Testis (tissue), 3 donors: Measurements from ENCODE around the gene WHRN. TPM values are rescaled to one million over a fixed set of nuclear protein-coding genes. Genes with fewer than 3 reads are reported as not detected.

Source experiments
- DNase-seq: peaks from one replicate; pipeline ENCODE4 v3.0.0-alpha.2; 2019
- H3K27ac ChIP-seq, 2 donors: fragments of 200-600 bp; sonication (generic); one replicate each; pipeline ENCODE4 v1.5.1; 2019
- H3K27me3 ChIP-seq: fragments of 200-600 bp; sonication (generic); one replicate; pipeline ENCODE4 v1.5.1; 2019
- H3K36me3 ChIP-seq: fragments of 200-600 bp; sonication (generic); one replicate; pipeline ENCODE4 v1.5.1; 2017; ENCODE audit warnings: low read depth; ENCODE audit errors: missing control alignments
- H3K4me1 ChIP-seq: fragments of 200-600 bp; sonication (generic); one replicate; pipeline ENCODE4 v1.5.1; 2019
- H3K4me3 ChIP-seq, 2 donors: fragments of 200-600 bp; sonication (generic); one replicate each; pipeline ENCODE4 v1.5.1; 2017 to 2019
- H3K9me3 ChIP-seq: fragments of 200-600 bp; sonication (generic); one replicate; pipeline ENCODE4 v1.5.1; 2017
- POLR2A ChIP-seq: fragments of 450-650 bp; IDR thresholded peaks from one replicate; pipeline ENCODE4 v1.6.1; 2017; ENCODE audit warnings: antibody characterized with exemption, mild to moderate bottlenecking, moderate library complexity
- WGBS, 2 donors: methylation state at CpG; one replicate each; pipeline ENCODE4 v1.1.5; 2018; 5-methylcytosine and 5-hydroxymethylcytosine counted together
- intact Hi-C: fragments of 100-400 bp; cut with DNase I; formaldehyde crosslinking; loops from one replicate; pipeline ENCODE4 v1.15.1; 2023; ENCODE audit warnings: low total_unique reads
- polyA plus RNA-seq: library from polyadenylated mRNA; stranded (reverse); fragments of 350-450 nt; fragmentation: Illumina TruSeq; extraction: RNeasy Lipid Tissue Mini Kit (QIAGEN cat#74804); gene quantifications from one replicate; pipeline ENCODE4 v1.2.3, GENCODE V29; 2014; ENCODE audit warnings: low read depth, low replicate concordance; ENCODE audit not compliant: insufficient read depth
- total RNA-seq, 2 donors: library from RNA; depleted of rRNA; stranded (reverse); fragments of >200 nt; gene quantifications; one replicate each; pipeline ENCODE4 v1.2.3, GENCODE V29; 2016
- TF ChIP-seq, protein P1 (sequence below), 3 experiments: fragments of 450-650 bp in 2 of 3; fragments of 200-600 bp in 1 of 3; sonication (generic) in 1 of 3; IDR thresholded peaks; one replicate each; pipeline ENCODE4 v1.5.1; 2016 to 2019; ENCODE audit warnings: antibody characterized with exemption in 3 of 3, mild to moderate bottlenecking in 2 of 3, moderate library complexity in 1 of 3

The WHRN gene
- total and polyA plus RNA-seq, 3 donors from 2014 or later: 70.3 to 208 (median 181) TPM

DNA sequence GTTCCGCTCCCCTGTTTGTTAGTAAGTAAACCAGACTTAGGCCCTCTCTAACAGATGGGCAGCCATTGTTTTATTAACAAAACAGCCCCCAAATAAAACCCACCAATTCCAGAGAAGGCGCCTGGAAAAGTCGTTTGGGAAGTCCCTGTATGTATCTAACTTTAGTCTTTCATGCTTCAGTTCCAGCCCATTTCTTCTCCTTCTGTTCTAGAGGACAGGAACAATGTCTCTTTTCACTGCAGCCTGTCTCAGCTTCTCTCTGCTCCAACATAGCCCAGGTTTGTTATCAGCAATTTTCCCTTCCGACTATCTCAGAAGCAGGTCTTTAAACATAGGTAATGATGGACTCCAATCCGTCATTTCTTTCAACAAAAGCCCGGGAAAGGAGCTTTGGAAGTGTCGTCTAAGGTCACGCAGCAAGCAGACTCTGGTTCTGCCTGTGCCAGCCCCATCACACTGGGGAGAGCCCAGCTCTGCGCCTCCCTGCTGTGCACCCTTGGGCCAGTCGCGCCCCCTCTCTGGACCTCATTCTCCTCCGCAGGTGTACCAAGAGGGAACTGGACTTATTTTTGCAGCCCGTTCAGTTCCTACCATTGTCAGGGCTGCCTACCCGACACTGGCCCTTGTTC lies 107.9 kb downstream of the WHRN start:
- Histone ChIP-seq H3K36me3 (no peaks in the 10 kb centered on the region), H3K27me3 (no peaks in the 10 kb centered on the region), H3K4me1 (peaks cover 31% of the 10 kb centered on the region), H3K9me3 (no peaks in the 10 kb centered on the region), H3K4me3 (peak overlapping the region; percentile 67), H3K27ac (peak overlapping the region; percentile 51 to 82)
- intact Hi-C loops: no loop called here
- DNase-seq: no peak
- no peak for TF ChIP-seq POLR2A
- TF ChIP-seq, protein P1, sequence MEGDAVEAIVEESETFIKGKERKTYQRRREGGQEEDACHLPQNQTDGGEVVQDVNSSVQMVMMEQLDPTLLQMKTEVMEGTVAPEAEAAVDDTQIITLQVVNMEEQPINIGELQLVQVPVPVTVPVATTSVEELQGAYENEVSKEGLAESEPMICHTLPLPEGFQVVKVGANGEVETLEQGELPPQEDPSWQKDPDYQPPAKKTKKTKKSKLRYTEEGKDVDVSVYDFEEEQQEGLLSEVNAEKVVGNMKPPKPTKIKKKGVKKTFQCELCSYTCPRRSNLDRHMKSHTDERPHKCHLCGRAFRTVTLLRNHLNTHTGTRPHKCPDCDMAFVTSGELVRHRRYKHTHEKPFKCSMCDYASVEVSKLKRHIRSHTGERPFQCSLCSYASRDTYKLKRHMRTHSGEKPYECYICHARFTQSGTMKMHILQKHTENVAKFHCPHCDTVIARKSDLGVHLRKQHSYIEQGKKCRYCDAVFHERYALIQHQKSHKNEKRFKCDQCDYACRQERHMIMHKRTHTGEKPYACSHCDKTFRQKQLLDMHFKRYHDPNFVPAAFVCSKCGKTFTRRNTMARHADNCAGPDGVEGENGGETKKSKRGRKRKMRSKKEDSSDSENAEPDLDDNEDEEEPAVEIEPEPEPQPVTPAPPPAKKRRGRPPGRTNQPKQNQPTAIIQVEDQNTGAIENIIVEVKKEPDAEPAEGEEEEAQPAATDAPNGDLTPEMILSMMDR (IDR thresholded peaks at IDR 0.05): no peak
- 17 to 24% methylated on average over 14 of the region's 14 CpGs for WGBS, 2 donors

DNA sequence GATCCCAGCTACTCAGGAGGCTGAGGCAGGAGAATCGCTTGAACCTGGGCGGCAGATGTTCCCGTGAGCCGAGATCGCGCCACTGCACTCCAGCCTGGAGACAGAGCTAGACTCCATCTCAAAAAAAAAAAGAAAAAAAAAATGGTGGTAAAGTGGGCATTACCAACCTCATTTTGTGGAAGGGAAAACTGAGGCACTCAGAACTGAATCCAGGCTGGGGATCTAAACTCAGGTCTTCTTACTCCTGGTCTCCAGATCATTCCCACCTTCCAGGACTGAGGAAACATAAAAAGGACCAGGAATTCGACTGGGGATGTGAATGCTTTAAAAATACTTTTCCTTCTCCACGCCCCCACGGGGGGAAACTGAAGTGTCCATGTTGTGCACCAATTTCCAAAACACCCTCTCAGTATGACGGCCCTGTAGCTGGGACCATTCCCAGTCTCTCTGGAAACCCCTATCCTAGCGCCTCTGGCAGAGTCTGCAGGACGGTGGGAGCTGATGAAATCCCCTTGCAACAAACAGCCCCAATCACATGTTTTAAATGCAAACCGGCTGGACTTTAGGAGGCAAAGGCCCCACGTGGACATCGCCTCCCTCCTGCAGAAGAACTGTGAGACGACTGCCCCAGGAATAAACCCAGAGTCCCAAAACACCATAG lies 108.6 kb downstream of the WHRN start:
- Histone ChIP-seq H3K27me3 (no peaks in the 10 kb centered on the region), H3K9me3 (no peaks in the 10 kb centered on the region), H3K27ac (peak overlapping the region in 1 of 2 donors; percentile 82), H3K4me3 (no peak overlapping the region), H3K4me1 (peaks cover 33% of the 10 kb centered on the region), H3K36me3 (no peaks in the 10 kb centered on the region)
- DNase-seq: no peak
- 37 to 43% methylated on average over 14 to 16 of the region's 16 CpGs for WGBS, 2 donors
- TF ChIP-seq, protein P1 (IDR thresholded peaks at IDR 0.05): no peak
- no peak for TF ChIP-seq POLR2A
- intact Hi-C loops: no loop called here

DNA sequence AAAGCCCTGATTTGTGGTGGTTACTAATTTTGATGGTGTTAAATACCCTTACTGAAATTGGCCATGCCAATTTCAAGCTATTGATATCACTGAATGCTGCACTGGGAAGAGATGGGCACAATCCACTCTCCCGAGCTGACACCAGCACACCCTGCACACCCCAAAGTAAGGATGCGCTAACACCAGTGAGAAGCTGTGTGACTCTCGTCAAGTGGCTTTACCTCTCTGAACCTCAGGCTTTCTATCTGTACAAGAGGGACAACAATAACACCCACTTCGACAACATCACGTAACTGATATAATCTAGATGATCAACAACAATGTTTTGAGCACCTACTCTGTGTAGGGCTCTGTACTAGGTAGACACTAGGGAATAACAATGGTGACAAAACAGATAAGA lies 109.5 kb downstream of the WHRN start:
- Histone ChIP-seq H3K4me1 (peaks cover 33% of the 10 kb centered on the region), H3K4me3 (no peak overlapping the region), H3K36me3 (no peaks in the 10 kb centered on the region), H3K27me3 (no peaks in the 10 kb centered on the region), H3K27ac (no peak overlapping the region), H3K9me3 (no peaks in the 10 kb centered on the region)
- WGBS, 2 donors: 89 to 94% methylated on average over 5 of the region's 5 CpGs
- TF ChIP-seq, protein P1 (IDR thresholded peaks at IDR 0.05): no peak
- no peak for TF ChIP-seq POLR2A
- intact Hi-C loops: no loop called here
- no peak for DNase-seq

DNA sequence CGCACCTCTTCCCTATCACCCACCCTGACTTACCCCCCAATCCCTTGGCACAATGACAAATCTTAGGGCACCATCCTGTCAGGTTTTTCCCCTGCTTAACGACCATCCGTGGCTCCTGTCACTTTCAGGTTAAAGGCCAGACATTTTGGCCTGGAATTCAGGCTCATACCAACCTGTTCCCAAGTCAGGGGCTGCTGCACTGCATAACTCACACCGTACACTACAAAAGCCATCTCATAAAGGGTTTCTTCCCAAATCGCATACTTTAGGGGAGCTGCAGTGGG lies 110.0 kb downstream of the WHRN start:
- intact Hi-C loops: no loop called here
- peaks cover 33% of the 10 kb centered on the region for H3K4me1 ChIP-seq
- no peak overlapping the region for H3K4me3 ChIP-seq
- DNase-seq: no peak
- H3K36me3 ChIP-seq: no peaks in the 10 kb centered on the region
- TF ChIP-seq POLR2A: no peak
- TF ChIP-seq, protein P1 (IDR thresholded peaks at IDR 0.05): no peak
- H3K27me3 ChIP-seq: no peaks in the 10 kb centered on the region
- H3K27ac ChIP-seq: peak overlapping the region; percentile 55 to 68
- H3K9me3 ChIP-seq: no peaks in the 10 kb centered on the region
- 30 to 54% methylated on average over 5 of the region's 5 CpGs for WGBS, 2 donors
